Natural killer cell (primary cell): ENCODE measurements around the gene MAPK4. TPM values are rescaled to one million over a fixed set of nuclear protein-coding genes. Genes with fewer than 3 reads are reported as not detected.

Source experiments
- ATAC-seq, 3 donors: fragments of 150-1000 bp in 2 of 3; fragments of 200-7000 bp in 1 of 3; cut with Tn5 transposase; 1 replicate in 1 of 3; 2 replicates in 2 of 3; pipeline ENCODE4 v1.10.0; 2021; ENCODE audit warnings: mild to moderate bottlenecking in 2 of 3, moderate library complexity in 2 of 3
- DNase-seq, 2 donors: peaks; one replicate each; pipeline versions ENCODE4 v3.0.0 to v3.0.0-alpha.2; 2013 to 2021; ENCODE audit warnings: mixed read lengths in 1 of 2
- H3K27ac ChIP-seq: one replicate; pipeline ENCODE4 v1.5.1; 2013; ENCODE audit warnings: mild to moderate bottlenecking, low read length
- H3K27me3 ChIP-seq: one replicate; pipeline ENCODE4 v1.6.1; 2013; ENCODE audit warnings: low read length; ENCODE audit not compliant: control insufficient read depth, insufficient read depth
- H3K36me3 ChIP-seq: one replicate; pipeline ENCODE4 v1.6.1; 2013; ENCODE audit warnings: low read length; ENCODE audit not compliant: control insufficient read depth, insufficient read depth
- H3K4me1 ChIP-seq: one replicate; pipeline ENCODE4 v1.6.1; 2013; ENCODE audit warnings: low read length; ENCODE audit not compliant: control insufficient read depth, insufficient read depth
- H3K4me3 ChIP-seq: one replicate; pipeline ENCODE4 v1.5.1; 2013; ENCODE audit warnings: low read length
- H3K9me3 ChIP-seq: one replicate; pipeline ENCODE4 v1.6.1; 2013; ENCODE audit warnings: low read length; ENCODE audit not compliant: control insufficient read depth, insufficient read depth
- H3K27ac Mint-ChIP-seq, 2 donors: one replicate each; pipeline ENCODE4 v1.8.0; 2022; ENCODE audit warnings: mild to moderate bottlenecking in 2 of 2, mixed read lengths in 2 of 2, moderate library complexity in 1 of 2
- H3K27me3 Mint-ChIP-seq, 2 donors: one replicate each; pipeline ENCODE4 v1.8.0; 2022; ENCODE audit warnings: low read depth in 2 of 2, mixed read lengths in 2 of 2
- H3K36me3 Mint-ChIP-seq: one replicate; pipeline ENCODE4 v1.8.0; 2022; ENCODE audit warnings: mixed read lengths
- H3K4me1 Mint-ChIP-seq, 2 donors: one replicate each; pipeline ENCODE4 v1.8.0; 2022; ENCODE audit warnings: mixed read lengths in 2 of 2
- H3K4me3 Mint-ChIP-seq: one replicate; pipeline ENCODE4 v1.8.0; 2022; ENCODE audit warnings: mild to moderate bottlenecking, moderate library complexity, mixed read lengths
- H3K9me3 Mint-ChIP-seq, 2 donors: one replicate each; pipeline ENCODE4 v1.8.0; 2022; ENCODE audit warnings: mixed read lengths in 2 of 2
- WGBS: methylation state at CpG from one replicate; pipeline ENCODE4 v1.1.7; 2013; ENCODE audit warnings: missing lambda C conversion rate; ENCODE audit not compliant: insufficient coverage; 5-methylcytosine and 5-hydroxymethylcytosine counted together
- intact Hi-C: fragments of 100-400 bp; cut with micrococcal nuclease; formaldehyde crosslinking; loops from one replicate; pipeline ENCODE4 v1.14.2; 2022
- total RNA-seq, 4 donors: library from RNA; stranded (reverse); fragments of 120-200 nt in 1 of 4; gene quantifications; one replicate each; pipeline versions ENCODE4 v1.2.3 to v1.2.4, GENCODE V29; 2013 to 2022
- TF ChIP-seq, protein P1 (sequence below): fragments of 200-600 bp; IDR thresholded peaks from one replicate; pipeline ENCODE4 v1.8.0; 2022; ENCODE audit warnings: antibody characterized with exemption

The MAPK4 gene
- total RNA-seq, 3 donors from 2014 or later (not counting 1 experiment from before 2014, with no cell fraction given): not detected

DNA sequence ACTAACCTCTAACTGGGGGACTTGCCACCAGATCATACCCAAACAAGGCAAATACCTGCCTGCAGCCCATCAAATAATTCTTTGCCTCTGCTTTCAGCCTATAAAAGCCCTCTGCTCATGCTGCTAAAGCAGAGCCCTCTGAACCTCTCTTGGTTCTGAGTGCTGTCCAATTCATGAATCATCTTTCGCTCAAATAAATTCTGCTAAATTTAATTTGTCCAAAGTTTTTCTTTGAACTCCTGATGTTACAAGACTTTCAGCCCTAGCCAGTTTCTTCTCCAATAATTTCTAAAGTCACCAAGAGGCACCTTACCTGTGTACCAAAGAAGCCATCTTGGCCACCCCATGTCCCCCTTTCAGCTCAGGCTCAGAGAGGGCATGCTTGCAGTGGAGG is 188.0 kb downstream of the MAPK4 start:
- Histone ChIP-seq H3K27me3 (no peaks in the 10 kb centered on the region), H3K27ac (no peak overlapping the region), H3K4me3 (no peak overlapping the region), H3K36me3 (no peaks in the 10 kb centered on the region), H3K4me1 (no peaks in the 10 kb centered on the region), H3K9me3 (no peaks in the 10 kb centered on the region)
- Mint-ChIP-seq H3K4me3 (no peak overlapping the region), H3K27me3 (peaks cover 4 to 21% of the 10 kb centered on the region in 2 donors), H3K9me3 (no peaks in the 10 kb centered on the region), H3K36me3 (no peaks in the 10 kb centered on the region), H3K4me1 (no peaks in the 10 kb centered on the region), H3K27ac (no peak overlapping the region)
- WGBS: 50% methylated on average over 1 of the region's 1 CpG
- ATAC-seq (no peak), DNase-seq (no peak)
- intact Hi-C loops: no loop called here
- TF ChIP-seq, protein P1, sequence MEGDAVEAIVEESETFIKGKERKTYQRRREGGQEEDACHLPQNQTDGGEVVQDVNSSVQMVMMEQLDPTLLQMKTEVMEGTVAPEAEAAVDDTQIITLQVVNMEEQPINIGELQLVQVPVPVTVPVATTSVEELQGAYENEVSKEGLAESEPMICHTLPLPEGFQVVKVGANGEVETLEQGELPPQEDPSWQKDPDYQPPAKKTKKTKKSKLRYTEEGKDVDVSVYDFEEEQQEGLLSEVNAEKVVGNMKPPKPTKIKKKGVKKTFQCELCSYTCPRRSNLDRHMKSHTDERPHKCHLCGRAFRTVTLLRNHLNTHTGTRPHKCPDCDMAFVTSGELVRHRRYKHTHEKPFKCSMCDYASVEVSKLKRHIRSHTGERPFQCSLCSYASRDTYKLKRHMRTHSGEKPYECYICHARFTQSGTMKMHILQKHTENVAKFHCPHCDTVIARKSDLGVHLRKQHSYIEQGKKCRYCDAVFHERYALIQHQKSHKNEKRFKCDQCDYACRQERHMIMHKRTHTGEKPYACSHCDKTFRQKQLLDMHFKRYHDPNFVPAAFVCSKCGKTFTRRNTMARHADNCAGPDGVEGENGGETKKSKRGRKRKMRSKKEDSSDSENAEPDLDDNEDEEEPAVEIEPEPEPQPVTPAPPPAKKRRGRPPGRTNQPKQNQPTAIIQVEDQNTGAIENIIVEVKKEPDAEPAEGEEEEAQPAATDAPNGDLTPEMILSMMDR: no peak

DNA sequence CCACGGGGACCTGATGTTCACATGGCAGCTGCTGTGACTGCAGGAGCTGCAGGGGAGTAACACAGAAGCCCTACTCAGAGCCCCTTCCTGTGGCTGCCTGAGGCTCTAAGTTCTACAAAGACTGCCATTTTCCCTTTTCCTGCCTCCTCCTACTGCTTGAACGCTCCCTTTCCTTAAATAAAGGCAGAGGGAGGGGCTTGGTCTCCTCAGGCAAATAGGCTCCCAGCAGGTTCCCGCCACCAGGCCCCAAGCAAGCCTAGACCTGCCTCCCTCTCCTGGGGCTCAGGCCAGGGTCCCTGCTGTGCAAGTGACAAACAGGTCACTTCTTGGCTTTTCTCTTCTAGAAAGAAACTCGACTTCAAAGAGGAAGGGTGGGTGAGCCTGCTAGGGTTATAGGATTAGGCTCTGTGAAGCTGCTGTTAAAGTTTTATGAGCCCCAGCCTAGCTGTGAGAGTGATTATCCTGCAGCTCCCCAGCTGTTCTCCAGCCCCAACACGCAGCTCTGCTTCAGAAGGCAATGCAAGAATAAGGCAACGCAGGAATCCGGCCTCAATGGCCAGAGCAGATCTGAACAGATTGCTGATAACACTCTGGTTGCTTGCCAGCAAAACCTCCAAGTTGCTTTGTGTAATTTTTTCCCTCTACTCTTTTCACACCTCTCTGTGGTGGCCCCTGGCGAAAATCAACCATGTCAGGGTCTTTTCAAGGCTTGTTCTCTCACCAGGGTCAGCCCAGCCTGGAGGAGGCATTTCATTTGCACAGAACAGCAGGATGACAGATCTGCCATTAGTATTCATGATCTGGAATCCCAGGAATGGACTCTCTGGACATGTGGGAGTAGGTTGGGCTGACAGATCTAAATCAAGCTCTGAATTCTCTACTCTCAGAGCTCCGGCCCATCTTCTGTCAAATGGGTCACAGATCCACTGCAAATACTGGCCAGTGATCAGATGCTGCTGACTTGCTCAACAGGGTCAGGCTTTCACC is 188.6 kb downstream of the MAPK4 start:
- Histone ChIP-seq H3K27me3 (no peaks in the 10 kb centered on the region), H3K27ac (no peak overlapping the region), H3K4me1 (no peaks in the 10 kb centered on the region), H3K36me3 (no peaks in the 10 kb centered on the region), H3K9me3 (no peaks in the 10 kb centered on the region), H3K4me3 (no peak overlapping the region)
- H3K27ac Mint-ChIP-seq: no peak overlapping the region
- H3K36me3 Mint-ChIP-seq: no peaks in the 10 kb centered on the region
- WGBS: 50% methylated on average over 9 of the region's 9 CpGs
- peaks cover 4 to 21% of the 10 kb centered on the region in 2 donors for H3K27me3 Mint-ChIP-seq
- intact Hi-C loops: no loop called here
- no peak overlapping the region for H3K4me3 Mint-ChIP-seq
- DNase-seq (no peak), ATAC-seq (no peak)
- TF ChIP-seq, protein P1: no peak
- H3K4me1 Mint-ChIP-seq: no peaks in the 10 kb centered on the region
- H3K9me3 Mint-ChIP-seq: no peaks in the 10 kb centered on the region

DNA sequence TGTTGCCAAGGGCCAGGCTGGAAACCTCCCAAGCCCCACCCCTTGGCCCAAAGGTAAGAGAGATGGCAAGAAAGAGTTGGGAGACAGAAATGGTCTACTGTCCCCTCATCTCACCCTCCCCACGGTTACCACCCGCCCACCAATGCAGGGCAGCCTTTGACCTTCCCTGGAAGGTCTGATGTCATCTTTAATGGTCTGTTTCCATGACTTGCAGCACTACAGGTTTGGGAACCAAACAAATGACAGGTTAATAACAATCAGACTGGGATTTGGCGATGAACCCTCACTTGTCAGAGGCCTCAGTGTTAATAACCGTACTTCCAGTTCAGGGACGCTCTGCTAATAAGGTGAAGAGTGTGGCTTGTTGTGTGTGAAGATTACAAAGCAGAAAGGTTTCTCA is 189.5 kb downstream of the MAPK4 start:
- Mint-ChIP-seq H3K4me3 (no peak overlapping the region), H3K4me1 (no peaks in the 10 kb centered on the region), H3K36me3 (no peaks in the 10 kb centered on the region), H3K27me3 (peaks cover 2 to 16% of the 10 kb centered on the region in 2 donors), H3K9me3 (no peaks in the 10 kb centered on the region), H3K27ac (no peak overlapping the region)
- no peak overlapping the region for H3K27ac ChIP-seq
- DNase-seq (no peak), ATAC-seq (no peak)
- H3K9me3 ChIP-seq: no peaks in the 10 kb centered on the region
- intact Hi-C loops: no loop called here
- TF ChIP-seq, protein P1: no peak
- H3K36me3 ChIP-seq: no peaks in the 10 kb centered on the region
- no peaks in the 10 kb centered on the region for H3K4me1 ChIP-seq
- 79% methylated on average over 5 of the region's 5 CpGs for WGBS
- H3K4me3 ChIP-seq: no peak overlapping the region
- no peaks in the 10 kb centered on the region for H3K27me3 ChIP-seq
